SK-N-SH (cell line): ENCODE results near the gene IL13.

Experiments used
- EP300 ChIP-seq, 2 experiments: IDR thresholded peaks; 2 replicates each; pipeline versions ENCODE4 v1.4.0 to v1.6.1; 2012; ENCODE audit warnings: borderline replicate concordance in 1 of 2, low read depth in 1 of 2, low read length in 1 of 2
- RAD21 ChIP-seq: IDR thresholded peaks from 2 replicates; pipeline ENCODE4 v1.6.1; 2012; ENCODE audit warnings: mild to moderate bottlenecking, low read length
- TAF1 ChIP-seq: IDR thresholded peaks from 2 replicates; pipeline ENCODE4 v1.6.1; 2012; ENCODE audit warnings: low read depth, mild to moderate bottlenecking, low read length, moderate library complexity, borderline replicate concordance
- YY1 ChIP-seq: IDR thresholded peaks from 2 replicates; pipeline ENCODE4 v1.4.0; 2012; ENCODE audit warnings: low read depth, mild to moderate bottlenecking
- TF ChIP-seq, protein P1 (sequence below): fragments of 200-600 bp; sonication (generic); IDR thresholded peaks from 2 replicates; pipeline ENCODE4 v1.6.1; 2017; ENCODE audit warnings: antibody characterized with exemption, mild to moderate bottlenecking, moderate library complexity

DNA sequence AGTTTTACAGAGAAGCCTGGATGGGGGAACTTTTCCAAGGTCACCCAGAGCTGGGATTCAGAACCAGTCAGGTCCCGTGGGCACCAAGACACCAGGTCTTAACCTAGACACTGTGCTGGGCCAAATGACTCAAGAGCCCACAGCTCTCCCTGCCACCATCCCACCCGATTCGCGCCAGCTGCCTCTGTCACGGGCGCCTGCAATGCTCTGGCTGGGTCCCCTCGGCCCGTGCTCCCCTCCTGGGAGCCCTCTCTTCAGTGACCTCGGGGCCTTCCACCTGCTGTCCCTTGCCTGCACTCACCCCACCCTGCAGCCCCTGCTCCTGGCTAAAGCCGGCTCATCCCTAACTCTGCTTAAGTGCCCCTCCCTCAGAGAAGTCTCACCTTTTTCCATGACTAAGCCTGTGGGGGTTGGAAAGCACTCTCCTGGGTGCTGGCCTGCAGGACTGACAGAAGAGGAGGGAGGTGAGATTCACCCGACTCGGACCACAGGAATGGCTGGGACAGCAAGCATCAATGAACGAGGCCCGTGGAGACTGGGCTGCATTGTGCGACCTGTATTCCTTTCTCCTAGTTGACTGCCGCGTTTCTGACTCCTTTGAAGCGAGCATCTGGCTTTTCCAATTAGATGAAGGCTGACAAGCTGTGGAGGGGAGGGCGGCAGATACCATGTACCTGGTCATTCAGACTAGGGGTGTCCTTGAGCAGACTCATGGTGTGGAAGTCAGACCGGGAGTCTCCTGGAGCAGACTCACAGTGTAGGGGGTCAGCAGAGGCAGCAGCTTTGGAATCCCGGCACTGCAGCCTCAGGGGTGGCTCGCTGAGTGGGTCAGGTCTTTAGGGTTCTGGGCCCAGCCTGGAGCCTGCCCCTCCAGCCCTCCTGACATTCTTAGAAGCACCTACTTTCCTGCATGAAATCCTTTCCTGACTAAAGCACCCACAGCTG, 10.1 kb downstream of the IL13 start:
- TF ChIP-seq, protein P1, sequence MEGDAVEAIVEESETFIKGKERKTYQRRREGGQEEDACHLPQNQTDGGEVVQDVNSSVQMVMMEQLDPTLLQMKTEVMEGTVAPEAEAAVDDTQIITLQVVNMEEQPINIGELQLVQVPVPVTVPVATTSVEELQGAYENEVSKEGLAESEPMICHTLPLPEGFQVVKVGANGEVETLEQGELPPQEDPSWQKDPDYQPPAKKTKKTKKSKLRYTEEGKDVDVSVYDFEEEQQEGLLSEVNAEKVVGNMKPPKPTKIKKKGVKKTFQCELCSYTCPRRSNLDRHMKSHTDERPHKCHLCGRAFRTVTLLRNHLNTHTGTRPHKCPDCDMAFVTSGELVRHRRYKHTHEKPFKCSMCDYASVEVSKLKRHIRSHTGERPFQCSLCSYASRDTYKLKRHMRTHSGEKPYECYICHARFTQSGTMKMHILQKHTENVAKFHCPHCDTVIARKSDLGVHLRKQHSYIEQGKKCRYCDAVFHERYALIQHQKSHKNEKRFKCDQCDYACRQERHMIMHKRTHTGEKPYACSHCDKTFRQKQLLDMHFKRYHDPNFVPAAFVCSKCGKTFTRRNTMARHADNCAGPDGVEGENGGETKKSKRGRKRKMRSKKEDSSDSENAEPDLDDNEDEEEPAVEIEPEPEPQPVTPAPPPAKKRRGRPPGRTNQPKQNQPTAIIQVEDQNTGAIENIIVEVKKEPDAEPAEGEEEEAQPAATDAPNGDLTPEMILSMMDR: no peak
- TF ChIP-seq EP300 (IDR thresholded peaks at IDR 0.05; ENCODE audit: borderline replicate concordance in 1 of 2, low read depth in 1 of 2, low read length in 1 of 2): no peak
- no peak for TF ChIP-seq RAD21
- no peak for TF ChIP-seq TAF1
- no peak for TF ChIP-seq YY1
